ENCODE data around the gene PNPLA2.

PNPLA2 gene

DNA sequence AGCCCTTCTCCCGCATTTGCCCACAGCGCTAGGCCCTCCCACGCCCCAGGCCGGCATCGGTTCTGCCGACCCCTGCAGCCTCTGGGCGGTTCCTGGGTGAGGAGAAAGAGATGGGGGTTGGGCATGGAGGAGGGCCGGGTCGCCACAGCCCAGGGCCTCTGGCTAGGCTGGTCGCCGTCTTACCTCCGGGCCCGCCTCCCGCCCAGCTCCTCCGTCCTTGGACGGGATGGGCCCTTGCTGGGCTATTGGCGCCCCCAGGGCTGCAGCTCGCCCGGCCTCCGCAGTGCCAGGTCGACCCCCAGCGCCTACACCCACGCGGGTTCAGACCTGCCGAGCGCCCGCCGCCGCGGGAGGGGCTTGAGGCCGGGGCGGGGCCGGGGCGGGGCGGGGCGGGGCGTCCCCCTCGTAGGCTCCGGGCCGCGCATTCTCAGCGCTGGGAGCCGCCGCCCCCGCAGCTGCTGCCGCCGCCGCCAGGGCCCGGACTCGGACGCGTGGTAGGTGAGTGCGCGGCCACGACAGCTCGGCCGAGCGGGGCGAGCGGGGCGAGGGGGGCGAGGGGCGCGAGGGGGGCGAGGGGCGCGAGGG lies 13.9 kb downstream of the PNPLA2 start, which contains the start of gene CD151:
Gene CD151 (plus strand): TSS at position 424 of the 585 bp plus-strand sequence. CDS start 3,118 bp downstream, outside the sequence.
- peaks cover 43% of the 10 kb centered on the region for H3K4me1 ChIP-seq (ENCODE audit: insufficient read depth, insufficient read length)
- TF ChIP-seq YY1 (IDR thresholded peaks at IDR 0.05; ENCODE audit: insufficient read depth, insufficient read length), result no peak
- no peak for TF ChIP-seq ZNF274 (IDR thresholded peaks at IDR 0.05; ENCODE audit: low read depth, low read length)
- TF ChIP-seq SUZ12 (IDR thresholded peaks at IDR 0.05; ENCODE audit: extremely low read depth, insufficient read depth, insufficient read length), result no peak
- H3K27me3 ChIP-seq (ENCODE audit: insufficient read depth, insufficient read length), result peaks cover 44% of the 10 kb centered on the region
- peak within 1 kb of the TSS; percentile 62 for H3K4me3 ChIP-seq (ENCODE audit: insufficient read length, low read depth)
- H3K36me3 ChIP-seq (ENCODE audit: insufficient read depth, insufficient read length, low read length), result peaks cover 28% of the 10 kb centered on the region
- peak within 1 kb of the TSS; percentile 88 for H3K9ac ChIP-seq (ENCODE audit: insufficient read length, low read depth)
- no peaks in the 10 kb centered on the region for H3K9me3 ChIP-seq (ENCODE audit: insufficient read depth, low read length)
- no peak for DNase-seq (ENCODE audit: low read depth, low spot score)

DNA sequence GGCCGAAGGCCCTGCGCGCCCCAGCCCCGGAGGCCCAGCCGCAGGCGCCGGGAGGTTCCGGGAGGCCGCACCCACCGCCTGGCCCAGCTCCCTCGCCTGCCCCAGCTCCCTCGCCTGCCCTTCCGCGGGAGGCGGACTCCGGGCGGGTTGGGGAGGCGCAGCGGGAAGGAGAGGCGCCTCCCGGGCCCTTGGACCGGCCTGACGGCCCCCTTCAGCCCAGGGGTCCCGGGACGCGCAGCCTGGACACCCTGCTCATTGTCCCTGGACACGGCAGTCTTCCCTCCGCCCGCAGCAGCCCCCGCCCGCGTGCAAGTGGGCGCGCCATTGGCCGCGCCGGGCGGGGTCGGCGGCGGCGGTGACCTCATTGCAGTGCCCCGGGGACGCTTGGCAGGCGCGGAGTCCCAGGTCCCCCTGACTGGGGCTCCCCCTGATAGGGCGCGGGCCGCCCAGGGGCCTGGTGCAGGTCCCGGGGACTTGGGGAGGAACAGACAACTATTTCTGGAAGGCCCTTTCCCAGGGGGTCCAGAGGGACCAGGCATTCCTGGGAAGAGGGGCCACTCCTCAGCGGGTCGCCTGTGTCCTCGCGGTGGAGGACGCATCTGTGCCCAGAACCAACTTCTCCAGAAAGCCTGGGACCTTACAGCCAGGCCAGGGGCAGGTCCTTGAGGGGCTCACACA lies 14.5 kb downstream of the PNPLA2 start:
- Histone ChIP-seq H3K9ac (ENCODE audit: insufficient read length, low read depth) (peak overlapping the region; percentile 83), H3K36me3 (ENCODE audit: insufficient read depth, insufficient read length, low read length) (peaks cover 35% of the 10 kb centered on the region), H3K9me3 (ENCODE audit: insufficient read depth, low read length) (no peaks in the 10 kb centered on the region), H3K4me3 (ENCODE audit: insufficient read length, low read depth) (peak overlapping the region; percentile 54), H3K27me3 (ENCODE audit: insufficient read depth, insufficient read length) (peaks cover 37% of the 10 kb centered on the region), H3K4me1 (ENCODE audit: insufficient read depth, insufficient read length) (peaks cover 40% of the 10 kb centered on the region)
- TF ChIP-seq ZNF274 (IDR thresholded peaks at IDR 0.05; ENCODE audit: low read depth, low read length), result no peak
- no peak for DNase-seq (ENCODE audit: low read depth, low spot score)

DNA sequence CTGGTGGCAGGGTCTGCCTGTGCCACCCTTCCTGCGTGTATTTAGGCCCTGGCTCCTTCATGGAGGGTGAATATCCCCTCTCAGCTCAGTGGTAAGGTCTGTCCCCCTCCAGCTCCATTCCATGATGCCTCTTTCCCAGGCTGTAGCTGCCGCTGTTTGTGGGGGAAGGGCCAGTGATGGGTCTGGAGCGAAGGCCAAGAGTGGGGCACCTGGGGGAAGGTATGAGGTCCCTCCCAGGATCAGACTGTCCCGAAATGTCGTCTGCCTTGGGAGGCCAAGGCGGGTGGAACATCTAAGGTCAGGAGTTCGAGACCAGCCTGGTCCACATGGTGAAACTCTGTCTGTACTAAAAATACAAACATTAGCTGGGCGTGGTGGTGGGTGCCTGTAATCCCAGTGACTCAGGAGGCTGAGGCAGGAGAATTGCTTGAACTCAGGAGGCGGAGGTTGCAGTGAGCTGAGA lies 15.2 kb downstream of the PNPLA2 start:
- no peak for TF ChIP-seq SUZ12 (IDR thresholded peaks at IDR 0.05; ENCODE audit: extremely low read depth, insufficient read depth, insufficient read length)
- TF ChIP-seq YY1 (IDR thresholded peaks at IDR 0.05; ENCODE audit: insufficient read depth, insufficient read length), result no peak
- TF ChIP-seq ZNF274 (IDR thresholded peaks at IDR 0.05; ENCODE audit: low read depth, low read length), result no peak
- H3K9ac ChIP-seq (ENCODE audit: insufficient read length, low read depth), result no peak overlapping the region
- peaks cover 31% of the 10 kb centered on the region for H3K27me3 ChIP-seq (ENCODE audit: insufficient read depth, insufficient read length)
- DNase-seq (ENCODE audit: low read depth, low spot score), result no peak
- peaks cover 40% of the 10 kb centered on the region for H3K4me1 ChIP-seq (ENCODE audit: insufficient read depth, insufficient read length)
- H3K36me3 ChIP-seq (ENCODE audit: insufficient read depth, insufficient read length, low read length), result peaks cover 41% of the 10 kb centered on the region
- no peaks in the 10 kb centered on the region for H3K9me3 ChIP-seq (ENCODE audit: insufficient read depth, low read length)
- peak overlapping the region; percentile 54 for H3K4me3 ChIP-seq (ENCODE audit: insufficient read length, low read depth)

GRCh38 chr11:834371-835316 lies 15.9 kb downstream of the PNPLA2 start:
- TF ChIP-seq ZNF274 (IDR thresholded peaks at IDR 0.05; ENCODE audit: low read depth, low read length), result no peak
- no peak for TF ChIP-seq SUZ12 (IDR thresholded peaks at IDR 0.05; ENCODE audit: extremely low read depth, insufficient read depth, insufficient read length)
- no peak for TF ChIP-seq YY1 (IDR thresholded peaks at IDR 0.05; ENCODE audit: insufficient read depth, insufficient read length)
- no peak for DNase-seq (ENCODE audit: low read depth, low spot score)
- Histone ChIP-seq H3K4me3 (ENCODE audit: insufficient read length, low read depth) (no peak overlapping the region), H3K9me3 (ENCODE audit: insufficient read depth, low read length) (no peaks in the 10 kb centered on the region), H3K4me1 (ENCODE audit: insufficient read depth, insufficient read length) (peaks cover 40% of the 10 kb centered on the region), H3K9ac (ENCODE audit: insufficient read length, low read depth) (peak overlapping the region; percentile 66), H3K36me3 (ENCODE audit: insufficient read depth, insufficient read length, low read length) (peaks cover 48% of the 10 kb centered on the region), H3K27me3 (ENCODE audit: insufficient read depth, insufficient read length) (peaks cover 24% of the 10 kb centered on the region)

- peaks cover 11% of the 10 kb centered on the region for H3K27me3 ChIP-seq (ENCODE audit: insufficient read depth, insufficient read length)
- TF ChIP-seq ZNF274 (IDR thresholded peaks at IDR 0.05; ENCODE audit: low read depth, low read length) (no peak), SUZ12 (IDR thresholded peaks at IDR 0.05; ENCODE audit: extremely low read depth, insufficient read depth, insufficient read length) (no peak), YY1 (IDR thresholded peaks at IDR 0.05; ENCODE audit: insufficient read depth, insufficient read length) (no peak)
- peaks cover 65% of the 10 kb centered on the region for H3K36me3 ChIP-seq (ENCODE audit: insufficient read depth, insufficient read length, low read length)
- H3K4me3 ChIP-seq (ENCODE audit: insufficient read length, low read depth), result no peak overlapping the region
- H3K4me1 ChIP-seq (ENCODE audit: insufficient read depth, insufficient read length), result peaks cover 49% of the 10 kb centered on the region
- no peak for DNase-seq (ENCODE audit: low read depth, low spot score)
- peak overlapping the region; percentile 56 for H3K9ac ChIP-seq (ENCODE audit: insufficient read length, low read depth)
- H3K9me3 ChIP-seq (ENCODE audit: insufficient read depth, low read length), result no peaks in the 10 kb centered on the region
Observed at GRCh38 chr11:836274-836673, 17.6 kb downstream of the PNPLA2 start.

DNA sequence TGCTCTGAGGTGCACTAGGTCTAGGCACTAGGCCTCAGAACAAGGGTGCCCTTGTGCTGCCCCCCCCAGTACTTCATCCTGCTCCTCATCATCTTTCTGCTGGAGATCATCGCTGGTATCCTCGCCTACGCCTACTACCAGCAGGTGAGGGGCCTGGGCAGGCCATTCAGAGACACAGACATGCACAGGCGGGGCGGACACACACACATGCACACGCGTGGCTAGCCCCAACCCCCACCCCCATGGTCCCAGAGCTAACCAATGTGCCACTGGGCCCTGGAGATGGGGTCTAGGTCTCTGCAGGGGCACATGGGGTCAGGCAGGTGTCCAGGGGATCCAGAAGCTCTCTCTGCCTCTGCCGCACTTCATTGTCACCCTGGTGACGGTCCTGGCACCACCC lies 18.0 kb downstream of the PNPLA2 start:
- TF ChIP-seq SUZ12 (IDR thresholded peaks at IDR 0.05; ENCODE audit: extremely low read depth, insufficient read depth, insufficient read length) (no peak), ZNF274 (IDR thresholded peaks at IDR 0.05; ENCODE audit: low read depth, low read length) (no peak), YY1 (IDR thresholded peaks at IDR 0.05; ENCODE audit: insufficient read depth, insufficient read length) (no peak)
- H3K4me1 ChIP-seq (ENCODE audit: insufficient read depth, insufficient read length), result peaks cover 48% of the 10 kb centered on the region

More for the DNA sequence above, 18.0 kb downstream of the PNPLA2 start:
- no peaks in the 10 kb centered on the region for H3K9me3 ChIP-seq (ENCODE audit: insufficient read depth, low read length)
- peaks cover 66% of the 10 kb centered on the region for H3K36me3 ChIP-seq (ENCODE audit: insufficient read depth, insufficient read length, low read length)
- H3K9ac ChIP-seq (ENCODE audit: insufficient read length, low read depth), result peak overlapping the region; percentile 56
- no peak overlapping the region for H3K4me3 ChIP-seq (ENCODE audit: insufficient read length, low read depth)
- H3K27me3 ChIP-seq (ENCODE audit: insufficient read depth, insufficient read length), result peaks cover 7% of the 10 kb centered on the region
- no peak for DNase-seq (ENCODE audit: low read depth, low spot score)

All from NT2/D1 (cell line).